GM12891 (cell line): Measurements from ENCODE around the gene FSTL4.

Experiments used
- POLR2A ChIP-seq: IDR thresholded peaks from 2 replicates; pipeline ENCODE4 v1.6.1; 2011; ENCODE audit warnings: low read depth, low read length, control low read depth
- POLR2AphosphoS5 ChIP-seq: IDR thresholded peaks from 2 replicates; pipeline ENCODE4 v1.6.1; 2011; ENCODE audit warnings: low read depth, low read length, control low read depth
- POU2F2 ChIP-seq: IDR thresholded peaks from 2 replicates; pipeline ENCODE4 v1.6.1; 2011; ENCODE audit warnings: low read depth, mild to moderate bottlenecking, control low read depth, low read length, moderate library complexity
- SPI1 ChIP-seq: IDR thresholded peaks from 2 replicates; pipeline ENCODE4 v1.6.1; 2011; ENCODE audit warnings: low read depth, low read length, control low read depth
- TAF1 ChIP-seq: IDR thresholded peaks from 2 replicates; pipeline ENCODE4 v1.6.1; 2011; ENCODE audit warnings: low read depth, low read length, control low read depth

GRCh38 chr5:133423618-133424282, 188.6 kb downstream of the FSTL4 start:
- TF ChIP-seq TAF1 (no peak), POU2F2 (no peak), POLR2A (no peak), POLR2AphosphoS5 (no peak), SPI1 (no peak)
